Loucy (cell line): ENCODE measurements around the gene SIGLEC15.

Experiments
- CTCF ChIP-seq: fragments of 200-600 bp; sonication (generic); conservative IDR thresholded peaks from 2 replicates; pipeline ENCODE4 v1.5.1; 2014; ENCODE audit warnings: mild to moderate bottlenecking, antibody characterized with exemption, low read length
- EZH2phosphoT487 ChIP-seq: fragments of 200-600 bp; IDR thresholded peaks from 2 replicates; pipeline ENCODE4 v1.6.1; 2018; ENCODE audit warnings: antibody characterized with exemption, mild to moderate bottlenecking, moderate library complexity, borderline replicate concordance

GRCh38 chr18:45817543-45817942, 7.9 kb upstream of the SIGLEC15 start:
- TF ChIP-seq CTCF: no peak
- no peak for TF ChIP-seq EZH2phosphoT487
